HL-60 (cell line): ENCODE measurements around the gene SPATS2L.

Experiments used
- CTCF ChIP-seq: IDR thresholded peaks from one replicate; pipeline ENCODE4 v1.5.1; 2011; ENCODE audit warnings: low read length, control low read depth, inconsistent platforms; ENCODE audit not compliant: insufficient read depth
- GABPA ChIP-seq: IDR thresholded peaks from 2 replicates; pipeline ENCODE4 v1.6.1; 2012; ENCODE audit warnings: low read depth
- POLR2AphosphoS5 ChIP-seq: IDR thresholded peaks from 2 replicates; pipeline ENCODE4 v1.6.1; 2012; ENCODE audit warnings: low read depth
- SPI1 ChIP-seq: IDR thresholded peaks from 2 replicates; pipeline ENCODE4 v1.6.1; 2012; ENCODE audit warnings: low read depth, mild to moderate bottlenecking, borderline replicate concordance
- TF ChIP-seq, protein P1 (sequence below): IDR thresholded peaks from 2 replicates; pipeline ENCODE4 v1.6.1; 2012; ENCODE audit warnings: low read depth; ENCODE audit not compliant: insufficient replicate concordance

GRCh38 chr2:200278694-200279316, 27.7 kb upstream of the SPATS2L start:
- TF ChIP-seq CTCF (no peak), POLR2AphosphoS5 (no peak), GABPA (no peak), SPI1 (no peak)
- TF ChIP-seq, protein P1, sequence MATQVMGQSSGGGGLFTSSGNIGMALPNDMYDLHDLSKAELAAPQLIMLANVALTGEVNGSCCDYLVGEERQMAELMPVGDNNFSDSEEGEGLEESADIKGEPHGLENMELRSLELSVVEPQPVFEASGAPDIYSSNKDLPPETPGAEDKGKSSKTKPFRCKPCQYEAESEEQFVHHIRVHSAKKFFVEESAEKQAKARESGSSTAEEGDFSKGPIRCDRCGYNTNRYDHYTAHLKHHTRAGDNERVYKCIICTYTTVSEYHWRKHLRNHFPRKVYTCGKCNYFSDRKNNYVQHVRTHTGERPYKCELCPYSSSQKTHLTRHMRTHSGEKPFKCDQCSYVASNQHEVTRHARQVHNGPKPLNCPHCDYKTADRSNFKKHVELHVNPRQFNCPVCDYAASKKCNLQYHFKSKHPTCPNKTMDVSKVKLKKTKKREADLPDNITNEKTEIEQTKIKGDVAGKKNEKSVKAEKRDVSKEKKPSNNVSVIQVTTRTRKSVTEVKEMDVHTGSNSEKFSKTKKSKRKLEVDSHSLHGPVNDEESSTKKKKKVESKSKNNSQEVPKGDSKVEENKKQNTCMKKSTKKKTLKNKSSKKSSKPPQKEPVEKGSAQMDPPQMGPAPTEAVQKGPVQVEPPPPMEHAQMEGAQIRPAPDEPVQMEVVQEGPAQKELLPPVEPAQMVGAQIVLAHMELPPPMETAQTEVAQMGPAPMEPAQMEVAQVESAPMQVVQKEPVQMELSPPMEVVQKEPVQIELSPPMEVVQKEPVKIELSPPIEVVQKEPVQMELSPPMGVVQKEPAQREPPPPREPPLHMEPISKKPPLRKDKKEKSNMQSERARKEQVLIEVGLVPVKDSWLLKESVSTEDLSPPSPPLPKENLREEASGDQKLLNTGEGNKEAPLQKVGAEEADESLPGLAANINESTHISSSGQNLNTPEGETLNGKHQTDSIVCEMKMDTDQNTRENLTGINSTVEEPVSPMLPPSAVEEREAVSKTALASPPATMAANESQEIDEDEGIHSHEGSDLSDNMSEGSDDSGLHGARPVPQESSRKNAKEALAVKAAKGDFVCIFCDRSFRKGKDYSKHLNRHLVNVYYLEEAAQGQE: no peak
